Tibial nerve (tissue), 3 donors: Measurements from ENCODE around the gene DGCR6.

Source experiments
- POLR2A ChIP-seq, 2 donors: fragments of 450-650 bp; IDR thresholded peaks; one replicate each; pipeline ENCODE4 v1.6.1; 2017; ENCODE audit warnings: antibody characterized with exemption in 2 of 2, mild to moderate bottlenecking in 2 of 2, moderate library complexity in 2 of 2
- TF ChIP-seq, protein P1 (sequence below), 5 experiments: fragments of 200-600 bp in 3 of 5; fragments of 450-650 bp in 2 of 5; sonication (generic) in 3 of 5; IDR thresholded peaks; one replicate each; pipeline ENCODE4 v1.5.1; 2016 to 2019; ENCODE audit warnings: antibody characterized with exemption in 5 of 5, mild to moderate bottlenecking in 3 of 5, moderate library complexity in 2 of 5

DNA sequence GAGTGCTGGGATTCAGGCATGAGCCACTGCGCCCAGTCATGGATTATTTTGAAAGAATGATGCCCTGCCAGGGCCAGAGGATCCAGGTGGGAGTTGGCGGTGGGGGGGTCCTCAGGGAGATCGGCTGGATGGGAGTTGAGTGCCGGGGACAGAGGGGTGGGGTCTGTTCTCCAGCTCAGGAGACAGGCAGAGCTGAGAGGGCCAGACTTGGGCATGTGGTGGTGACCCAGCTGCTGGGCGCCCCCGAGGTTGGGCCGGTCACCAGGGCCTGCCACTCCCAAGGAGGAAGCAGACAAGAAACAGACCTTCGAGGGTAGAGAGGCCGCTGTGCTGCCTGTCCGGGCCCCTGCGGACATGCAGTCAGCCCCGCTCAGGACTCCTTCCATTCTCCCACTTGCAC, 41.8 kb downstream of the DGCR6 start:
- no peak for TF ChIP-seq POLR2A (IDR thresholded peaks at IDR 0.05)
- TF ChIP-seq, protein P1, sequence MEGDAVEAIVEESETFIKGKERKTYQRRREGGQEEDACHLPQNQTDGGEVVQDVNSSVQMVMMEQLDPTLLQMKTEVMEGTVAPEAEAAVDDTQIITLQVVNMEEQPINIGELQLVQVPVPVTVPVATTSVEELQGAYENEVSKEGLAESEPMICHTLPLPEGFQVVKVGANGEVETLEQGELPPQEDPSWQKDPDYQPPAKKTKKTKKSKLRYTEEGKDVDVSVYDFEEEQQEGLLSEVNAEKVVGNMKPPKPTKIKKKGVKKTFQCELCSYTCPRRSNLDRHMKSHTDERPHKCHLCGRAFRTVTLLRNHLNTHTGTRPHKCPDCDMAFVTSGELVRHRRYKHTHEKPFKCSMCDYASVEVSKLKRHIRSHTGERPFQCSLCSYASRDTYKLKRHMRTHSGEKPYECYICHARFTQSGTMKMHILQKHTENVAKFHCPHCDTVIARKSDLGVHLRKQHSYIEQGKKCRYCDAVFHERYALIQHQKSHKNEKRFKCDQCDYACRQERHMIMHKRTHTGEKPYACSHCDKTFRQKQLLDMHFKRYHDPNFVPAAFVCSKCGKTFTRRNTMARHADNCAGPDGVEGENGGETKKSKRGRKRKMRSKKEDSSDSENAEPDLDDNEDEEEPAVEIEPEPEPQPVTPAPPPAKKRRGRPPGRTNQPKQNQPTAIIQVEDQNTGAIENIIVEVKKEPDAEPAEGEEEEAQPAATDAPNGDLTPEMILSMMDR (IDR thresholded peaks at IDR 0.05) = no peak
